Neural cell (in vitro differentiated cells): Measurements from ENCODE around the gene KRTAP4-1. TPM values are rescaled to one million over a fixed set of nuclear protein-coding genes. Genes with fewer than 3 reads are reported as not detected.

Experiments used
- H2AFZ ChIP-seq: fragments of 200-600, 300-800 bp; sonication (generic), shearing (Covaris generic); 2 replicates; pipeline ENCODE4 v1.6.0; 2014; ENCODE audit warnings: low read depth, mild to moderate bottlenecking, antibody characterized with exemption, low read length, moderate library complexity
- H3F3A ChIP-seq: fragments of 200-600 bp; shearing (Covaris generic); 2 replicates; pipeline ENCODE4 v1.6.1; 2016; ENCODE audit warnings: mild to moderate bottlenecking, moderate library complexity, mixed read lengths, antibody characterized with exemption, low read length; ENCODE audit not compliant: insufficient read depth, poor library complexity, severe bottlenecking
- H3K27ac ChIP-seq: fragments of 200-600, 300-800 bp; sonication (generic), shearing (Covaris generic); 2 replicates; pipeline ENCODE4 v1.5.1; 2014; ENCODE audit warnings: mild to moderate bottlenecking, low read length, moderate library complexity
- H3K27me3 ChIP-seq: fragments of 300-800, 200-600 bp; sonication (generic), shearing (Covaris generic); 2 replicates; pipeline ENCODE4 v1.6.0; 2014; ENCODE audit warnings: mild to moderate bottlenecking, low read depth, low read length, moderate library complexity; ENCODE audit not compliant: insufficient read depth
- H3K36me3 ChIP-seq: fragments of 300-800, 200-600 bp; sonication (generic), shearing (Covaris generic); 2 replicates; pipeline ENCODE4 v1.5.1; 2014; ENCODE audit warnings: mild to moderate bottlenecking, antibody characterized with exemption, low read length, moderate library complexity; ENCODE audit not compliant: insufficient read depth
- H3K4me2 ChIP-seq: fragments of 300-800, 200-600 bp; sonication (generic), shearing (Covaris generic); 2 replicates; pipeline ENCODE4 v1.6.0; 2014; ENCODE audit warnings: mild to moderate bottlenecking, low read length
- H3K4me3 ChIP-seq: fragments of 300-800, 200-600 bp; sonication (generic), shearing (Covaris generic); 2 replicates; pipeline ENCODE4 v1.5.1; 2014; ENCODE audit warnings: mild to moderate bottlenecking, low read length, moderate library complexity
- H3K79me2 ChIP-seq: fragments of 200-600 bp; shearing (Covaris generic); replicated peaks from 2 replicates; pipeline ENCODE4 v1.6.0; 2014; ENCODE audit warnings: mild to moderate bottlenecking, low read length, moderate library complexity; ENCODE audit not compliant: insufficient read depth
- H3K9ac ChIP-seq: fragments of 300-800, 200-600 bp; sonication (generic), shearing (Covaris generic); 2 replicates; pipeline ENCODE4 v1.6.1; 2016; ENCODE audit warnings: mild to moderate bottlenecking, low read length, mixed read lengths
- H3K9me2 ChIP-seq: fragments of 200-600 bp; shearing (Covaris generic); 2 replicates; pipeline ENCODE4 v1.6.1; 2016; ENCODE audit warnings: mild to moderate bottlenecking, low read length, mixed read lengths; ENCODE audit not compliant: insufficient read depth
- H3K9me3 ChIP-seq: fragments of 200-600, 300-800 bp; sonication (generic), shearing (Covaris generic); 2 replicates; pipeline ENCODE4 v1.6.1; 2016; ENCODE audit warnings: mild to moderate bottlenecking, mixed run types, low read length, moderate library complexity, mixed read lengths
- H4K20me1 ChIP-seq: fragments of 200-600 bp; shearing (Covaris generic); 2 replicates; pipeline ENCODE4 v1.6.1; 2016; ENCODE audit warnings: mild to moderate bottlenecking, mixed run types; ENCODE audit not compliant: insufficient read depth
- CTCF ChIP-seq: fragments of 450-650 bp; IDR thresholded peaks from 2 replicates; pipeline ENCODE4 v1.5.1; 2014; ENCODE audit warnings: antibody characterized with exemption, mild to moderate bottlenecking, moderate library complexity; ENCODE audit not compliant: poor library complexity, severe bottlenecking
- EP300 ChIP-seq: fragments of 450-650 bp; conservative IDR thresholded peaks from 2 replicates; pipeline ENCODE4 v1.6.1; 2014; ENCODE audit warnings: antibody characterized with exemption, mild to moderate bottlenecking, moderate library complexity; ENCODE audit not compliant: poor library complexity, severe bottlenecking
- EZH2 ChIP-seq: fragments of 200-600, 300-800 bp; shearing (Covaris generic), sonication (generic); IDR thresholded peaks from 2 replicates; pipeline ENCODE4 v1.6.1; 2014; ENCODE audit warnings: antibody characterized with exemption, low read length, borderline replicate concordance, mild to moderate bottlenecking; ENCODE audit not compliant: insufficient read depth, poor library complexity, severe bottlenecking
- MXI1 ChIP-seq: fragments of 450-650 bp; conservative IDR thresholded peaks from 2 replicates; pipeline ENCODE4 v1.6.1; 2014; ENCODE audit warnings: antibody characterized with exemption, mild to moderate bottlenecking; ENCODE audit not compliant: poor library complexity, severe bottlenecking
- POLR2AphosphoS5 ChIP-seq: IDR thresholded peaks from 2 replicates; pipeline ENCODE4 v1.6.1; 2012
- RAD21 ChIP-seq: fragments of 450-650 bp; conservative IDR thresholded peaks from 2 replicates; pipeline ENCODE4 v1.6.1; 2014; ENCODE audit warnings: antibody characterized with exemption, mild to moderate bottlenecking, moderate library complexity
- REST ChIP-seq: IDR thresholded peaks from 2 replicates; pipeline ENCODE4 v1.6.1; 2012; ENCODE audit warnings: borderline replicate concordance
- SMC3 ChIP-seq: fragments of 450-650 bp; conservative IDR thresholded peaks from 2 replicates; pipeline ENCODE4 v1.6.1; 2014; ENCODE audit warnings: antibody characterized with exemption, mild to moderate bottlenecking, moderate library complexity; ENCODE audit not compliant: poor library complexity
- TAF1 ChIP-seq: IDR thresholded peaks from 2 replicates; pipeline ENCODE4 v1.6.1; 2012; ENCODE audit warnings: low read depth
- polyA plus RNA-seq: library from polyadenylated mRNA; depleted of rRNA; stranded (reverse); fragments of >200 nt; gene quantifications from 2 replicates; pipeline ENCODE4 v1.2.3, GENCODE V29; 2014

KRTAP4-1 gene
- polyA plus RNA-seq, 1 donor from 2014 or later, result not detected

GRCh38 chr17:41199421-41200078 is 14.8 kb upstream of the KRTAP4-1 start:
- TF ChIP-seq TAF1, result no peak
- no peak for TF ChIP-seq REST
- TF ChIP-seq POLR2AphosphoS5, result no peak
- TF ChIP-seq EP300, result no peak
- no peak for TF ChIP-seq SMC3
- TF ChIP-seq EZH2, result no peak
- no peak for TF ChIP-seq CTCF
- TF ChIP-seq RAD21, result no peak
- no peak for TF ChIP-seq MXI1
- H2AFZ ChIP-seq, result no peak overlapping the region
- H3K9ac ChIP-seq, result no peak overlapping the region
- H3K4me2 ChIP-seq, result no peak overlapping the region
- H3F3A ChIP-seq, result no peaks in the 10 kb centered on the region
- H3K79me2 ChIP-seq, result no peaks in the 10 kb centered on the region
- no peak overlapping the region for H3K27ac ChIP-seq
- H4K20me1 ChIP-seq, result no peaks in the 10 kb centered on the region
- no peak overlapping the region for H3K4me3 ChIP-seq
- no peaks in the 10 kb centered on the region for H3K9me2 ChIP-seq
- no peaks in the 10 kb centered on the region for H3K9me3 ChIP-seq
- no peaks in the 10 kb centered on the region for H3K27me3 ChIP-seq
- H3K36me3 ChIP-seq, result no peaks in the 10 kb centered on the region

GRCh38 chr17:41196068-41196467 is 11.4 kb upstream of the KRTAP4-1 start:
- Histone ChIP-seq H3K79me2 (no peaks in the 10 kb centered on the region), H3K36me3 (no peaks in the 10 kb centered on the region), H3K9me2 (no peaks in the 10 kb centered on the region), H3K27ac (no peak overlapping the region), H3K9me3 (no peaks in the 10 kb centered on the region), H4K20me1 (no peaks in the 10 kb centered on the region), H3K9ac (no peak overlapping the region), H2AFZ (no peak overlapping the region), H3F3A (no peaks in the 10 kb centered on the region), H3K4me2 (no peak overlapping the region), H3K4me3 (no peak overlapping the region), H3K27me3 (no peaks in the 10 kb centered on the region)
- TF ChIP-seq EP300, result no peak
- TF ChIP-seq POLR2AphosphoS5, result no peak
- no peak for TF ChIP-seq RAD21
- no peak for TF ChIP-seq TAF1
- no peak for TF ChIP-seq REST
- TF ChIP-seq CTCF, result no peak
- TF ChIP-seq SMC3, result no peak
- no peak for TF ChIP-seq MXI1
- TF ChIP-seq EZH2, result no peak
